HG03039 (cell line): ENCODE results near the gene UBE2Q1.

Source experiments
- ATAC-seq: cut with Tn5 transposase; IDR thresholded peaks from one replicate; pipeline ENCODE4 v1.9.1; 2021; ENCODE audit warnings: mild to moderate bottlenecking, moderate library complexity; ENCODE audit not compliant: unreplicated experiment

The UBE2Q1 gene

DNA sequence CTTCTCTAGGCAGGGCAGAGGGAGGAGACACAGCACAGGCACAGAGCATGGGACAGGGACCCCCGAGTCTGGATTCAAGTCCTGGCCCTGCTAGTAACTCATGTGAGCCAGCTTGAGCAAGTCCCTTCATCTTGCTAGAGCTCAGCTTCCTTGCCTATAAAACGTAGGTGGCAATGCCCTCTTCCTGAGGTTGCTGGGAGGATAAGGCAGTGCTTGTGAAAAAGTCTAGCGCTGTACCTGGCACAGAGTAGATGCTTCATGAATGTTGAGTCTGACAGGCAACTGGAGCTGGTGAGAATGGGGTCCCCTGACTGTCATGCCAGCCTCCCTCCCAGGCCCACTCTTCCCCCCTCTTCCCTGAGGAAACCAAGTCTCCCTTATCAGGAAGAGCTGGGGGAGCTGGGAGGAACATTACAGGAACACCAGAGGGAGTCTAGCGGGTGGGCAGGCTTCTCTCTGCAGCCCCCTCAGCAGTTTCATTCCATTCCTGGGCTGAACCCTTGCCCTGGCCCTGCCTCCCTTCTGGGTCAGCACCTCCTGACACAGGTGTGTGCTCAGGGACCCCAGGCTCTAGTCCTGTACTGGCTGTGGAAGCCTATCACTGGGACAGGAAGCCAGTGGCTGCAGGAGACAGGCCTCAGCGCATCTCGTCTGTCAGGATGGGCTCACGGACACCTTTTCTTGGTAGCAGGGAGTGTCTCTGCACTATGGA, 19.0 kb upstream of the UBE2Q1 start:
- ATAC-seq: no peak

GRCh38 chr1:154575951-154576566, 17.6 kb upstream of the UBE2Q1 start:
- no peak for ATAC-seq

GRCh38 chr1:154575147-154575927, 16.9 kb upstream of the UBE2Q1 start:
- ATAC-seq: no peak

DNA sequence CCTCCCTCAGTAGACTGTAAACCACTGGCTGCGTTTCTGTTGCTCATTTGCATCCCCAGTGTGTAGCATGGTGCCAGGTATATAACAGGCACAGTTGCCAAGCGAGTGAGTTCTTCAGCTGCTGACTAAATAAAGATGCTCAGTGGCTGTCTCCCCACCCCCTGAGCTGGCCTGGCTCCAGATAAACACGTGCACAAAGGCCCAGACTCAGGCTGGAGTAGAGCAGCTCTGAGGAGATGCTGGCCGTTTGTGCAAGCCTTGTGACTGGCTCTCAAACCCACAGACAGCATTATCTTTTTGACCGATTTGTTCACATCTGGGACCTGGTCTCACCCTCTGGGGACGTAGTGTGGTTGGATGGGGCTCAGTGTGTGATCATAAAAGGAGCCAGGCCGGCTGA, 16.3 kb upstream of the UBE2Q1 start:
- no peak for ATAC-seq

DNA sequence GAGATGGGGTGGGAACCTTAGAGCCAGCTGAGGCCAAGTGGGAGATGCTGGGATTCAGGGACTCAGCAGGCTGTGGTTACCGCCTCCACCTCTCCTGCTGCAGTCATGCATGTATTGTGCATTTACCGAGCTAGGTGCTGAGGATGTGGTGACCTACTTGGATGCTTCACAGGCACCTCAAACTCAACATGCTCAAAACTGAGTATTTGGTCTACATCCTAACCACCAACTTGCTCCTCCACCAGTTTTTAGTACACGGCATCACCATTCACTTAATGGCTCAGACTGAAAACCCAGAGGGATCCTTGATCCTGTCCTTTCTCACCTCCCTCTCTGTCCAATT, 14.7 kb upstream of the UBE2Q1 start:
- no peak for ATAC-seq

DNA sequence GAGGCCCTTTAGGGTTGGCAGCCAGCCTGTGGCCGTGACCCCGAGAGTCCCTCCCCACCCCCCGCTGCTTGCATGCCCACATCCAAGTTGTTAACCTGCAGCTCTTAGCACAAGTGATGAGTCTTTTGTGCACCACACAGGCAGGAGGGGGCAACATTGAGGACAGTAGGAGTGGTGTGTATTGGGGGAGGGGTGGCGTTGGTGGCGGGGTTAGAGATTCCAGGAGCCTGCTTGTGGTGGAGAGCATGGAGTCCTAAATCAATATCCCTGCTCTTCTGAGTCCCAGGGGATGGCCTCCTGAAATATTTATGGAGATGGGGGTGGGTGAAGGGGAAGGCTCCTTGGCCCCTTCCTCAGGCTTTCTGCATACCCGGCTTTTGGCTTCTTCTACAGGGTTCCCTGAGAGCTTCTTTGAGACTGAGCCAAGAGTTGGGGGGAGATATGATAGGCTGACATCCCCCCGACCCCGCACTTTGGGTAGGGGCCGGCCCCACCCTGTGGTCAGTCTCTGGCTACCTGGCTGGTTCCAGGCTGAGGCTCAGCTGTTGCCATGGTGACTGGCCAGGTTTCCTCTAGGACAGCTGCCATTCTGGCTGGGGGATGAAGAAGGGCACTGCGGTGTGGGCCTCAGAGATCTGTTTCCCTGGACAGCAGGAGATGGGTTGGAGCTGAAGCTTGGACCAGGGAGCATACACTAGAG, 14.2 kb upstream of the UBE2Q1 start:
- no peak for ATAC-seq

GRCh38 chr1:154571964-154572288, 13.5 kb upstream of the UBE2Q1 start:
- no peak for ATAC-seq

GRCh38 chr1:154571244-154571963, 12.9 kb upstream of the UBE2Q1 start:
- ATAC-seq: no peak

- ATAC-seq: no peak
Observed at GRCh38 chr1:154568157-154568815, 9.8 kb upstream of the UBE2Q1 start.

- ATAC-seq: no peak
Observed at GRCh38 chr1:154567386-154568156, 9.1 kb upstream of the UBE2Q1 start, which contains the start of gene CHRNB2. Gene CHRNB2, plus strand, starts transcription at chr1:154567778. Its CDS starts 267 bp downstream, at chr1:154568045.

- no peak for ATAC-seq
Observed at GRCh38 chr1:154565876-154566275, 7.4 kb upstream of the UBE2Q1 start.

GRCh38 chr1:154559466-154560044, 1.1 kb upstream of the UBE2Q1 start:
- peak; percentile 39 for ATAC-seq

GRCh38 chr1:154558720-154559465, 431 bp upstream of the UBE2Q1 start:
- ATAC-seq: peak; percentile 84

- ATAC-seq: no peak
Observed at GRCh38 chr1:154557248-154557938, 1.1 kb downstream of the UBE2Q1 start.

GRCh38 chr1:154556422-154556821, 2.0 kb downstream of the UBE2Q1 start:
- no peak for ATAC-seq

DNA sequence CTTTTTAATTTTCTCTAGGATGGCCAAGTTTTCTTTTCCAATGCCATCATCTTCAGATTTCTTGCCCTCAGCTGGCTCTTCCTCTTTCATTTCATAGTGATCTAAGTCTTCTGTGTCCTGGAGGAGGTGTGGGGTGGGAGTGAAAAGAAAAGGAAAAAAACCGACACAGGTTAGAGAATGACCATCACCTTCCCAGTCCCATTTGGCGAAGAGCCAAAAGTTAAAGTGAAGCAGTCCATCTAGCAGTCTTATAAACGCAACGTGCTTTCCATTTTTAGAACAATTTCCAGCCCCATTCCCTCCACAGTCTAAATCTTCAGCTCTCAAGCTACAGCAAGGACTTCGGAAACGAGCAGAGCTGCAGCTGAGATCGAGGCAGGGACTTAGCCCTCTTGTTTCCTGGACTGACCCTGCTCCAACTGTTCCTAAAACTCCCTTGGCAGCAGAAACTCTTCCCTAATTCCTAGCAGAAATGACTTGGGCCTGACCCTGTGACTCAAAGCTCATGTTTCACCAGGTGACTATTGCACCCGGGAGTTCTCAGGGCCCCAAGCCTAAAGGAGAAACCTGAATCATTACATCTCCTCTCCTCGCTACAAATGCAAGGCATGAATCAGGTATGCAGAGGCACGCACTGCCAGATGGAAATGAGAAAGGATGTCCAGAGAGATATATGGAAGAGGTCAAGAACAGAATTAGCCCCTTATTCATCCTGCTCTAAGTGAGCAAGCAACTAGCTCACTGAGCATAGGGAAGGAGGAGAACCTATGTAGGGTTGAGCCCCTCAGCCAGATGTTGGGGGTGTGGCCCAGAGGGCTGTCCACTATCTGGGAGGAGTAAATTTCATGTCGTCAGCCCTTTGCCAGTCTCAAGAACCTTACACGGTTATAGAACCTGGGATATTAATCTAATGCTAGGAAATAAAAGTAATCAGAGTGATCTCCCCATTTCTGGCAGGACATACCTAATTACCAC, 5.1 kb downstream of the UBE2Q1 start:
- no peak for ATAC-seq

- ATAC-seq: no peak
Observed at GRCh38 chr1:154552036-154552435, 6.4 kb downstream of the UBE2Q1 start.
